Panc1 (cell line): ENCODE data around the gene ZFYVE26. TPM values are rescaled to one million over a fixed set of nuclear protein-coding genes. Genes with fewer than 3 reads are reported as not detected.
"Not testable (repeated sequence)": the region's sequence is repeated elsewhere in the genome, so short reads cannot be mapped to it uniquely, and the experiment has no call there.

Source experiments
- ATAC-seq: fragments of 200-7000 bp; cut with Tn5 transposase; 2 replicates; pipeline ENCODE4 v1.9.1; 2020; ENCODE audit warnings: mild to moderate bottlenecking, moderate library complexity
- BruUV-seq: library from RNA; stranded (reverse); fragments of 400-500 nt; replicated peaks from 2 replicates; lab custom pipeline; 2021; lab: Mats Ljungman, UMichigan
- CTCF ChIA-PET: fragments of 300-600 bp; sonication (Branson Sonifier 250); formaldehyde crosslinking; loops from one replicate; lab custom pipeline; 2022; ENCODE audit warnings: antibody characterized with exemption; lab: Charles Lee
- POLR2A ChIA-PET: fragments of 300-600 bp; sonication (Branson Sonifier 250); formaldehyde crosslinking; loops from one replicate; lab custom pipeline; 2022; ENCODE audit warnings: antibody characterized with exemption; lab: Charles Lee
- DNase-seq: peaks from one replicate; pipeline ENCODE4 v3.0.0-alpha.2; 2010; ENCODE audit warnings: low read depth, low spot score
- H3K27ac ChIP-seq: 2 replicates; pipeline ENCODE4 v1.5.1; 2011; ENCODE audit warnings: mild to moderate bottlenecking, low read length, inconsistent platforms
- H3K27me3 ChIP-seq: fragments of 200-500 bp; sonication (Bioruptor generic); 2 replicates; pipeline ENCODE4 v1.6.0; 2014; ENCODE audit warnings: low read length, inconsistent platforms; ENCODE audit not compliant: control insufficient read depth, insufficient read depth
- H3K36me3 ChIP-seq: fragments of 200-500 bp; sonication (Bioruptor generic); 2 replicates; pipeline ENCODE4 v1.5.1; 2014; ENCODE audit warnings: inconsistent platforms, mild to moderate bottlenecking, low read length, moderate library complexity; ENCODE audit not compliant: control insufficient read depth, insufficient read depth
- H3K4me1 ChIP-seq: 2 replicates; pipeline ENCODE4 v1.5.1; 2011; ENCODE audit warnings: inconsistent platforms, mild to moderate bottlenecking, low read length, moderate library complexity; ENCODE audit not compliant: control insufficient read depth, insufficient read depth
- H3K4me3 ChIP-seq, 2 experiments: 2 replicates each; pipeline ENCODE4 v1.5.1; 2011 to 2012; ENCODE audit warnings: low read depth in 2 of 2, low read length in 2 of 2, mild to moderate bottlenecking in 2 of 2, inconsistent platforms in 1 of 2, moderate library complexity in 1 of 2
- H3K9me3 ChIP-seq: fragments of 200-500 bp; sonication (Bioruptor generic); 2 replicates; pipeline ENCODE4 v1.5.1; 2014; ENCODE audit warnings: low read depth, mild to moderate bottlenecking, inconsistent platforms, low read length, moderate library complexity; ENCODE audit not compliant: control insufficient read depth, insufficient read depth
- CTCF ChIP-seq: fragments of 450-650 bp; IDR thresholded peaks from 2 replicates; pipeline ENCODE4 v1.5.1; 2017; ENCODE audit warnings: mild to moderate bottlenecking
- POLR2AphosphoS5 ChIP-seq: IDR thresholded peaks from 2 replicates; pipeline ENCODE4 v1.6.1; 2012; ENCODE audit warnings: mild to moderate bottlenecking, low read depth, low read length, moderate library complexity
- REST ChIP-seq, 2 experiments: IDR thresholded peaks; 2 replicates each; pipeline ENCODE4 v1.6.1; 2011 to 2012; ENCODE audit warnings: low read depth in 2 of 2, control low read depth in 1 of 2, low read length in 1 of 2, mild to moderate bottlenecking in 1 of 2, moderate library complexity in 1 of 2; ENCODE audit not compliant: insufficient read depth in 1 of 2
- SIN3A ChIP-seq: IDR thresholded peaks from 2 replicates; pipeline ENCODE4 v1.6.1; 2012; ENCODE audit warnings: low read depth, mild to moderate bottlenecking, low read length, moderate library complexity, borderline replicate concordance; ENCODE audit not compliant: insufficient read depth
- TCF7L2 ChIP-seq: IDR thresholded peaks from 2 replicates; pipeline ENCODE4 v1.6.1; 2011; ENCODE audit warnings: mild to moderate bottlenecking, low read depth, low read length, inconsistent platforms
- in situ Hi-C: cut with HindIII; loops from 2 replicates; pipeline ENCODE4 v1.10.0; 2016; ENCODE audit warnings: low sequenced_read_pairs, low pct_unique_long_range_greater_than_20kb
- intact Hi-C: fragments of 100-400 bp; cut with micrococcal nuclease; formaldehyde crosslinking; loops from one replicate; pipeline ENCODE4 v1.10.0; 2022; ENCODE audit not compliant: unreplicated experiment
- total RNA-seq: library from RNA; stranded (reverse); gene quantifications from one replicate; pipeline ENCODE4 v1.2.1, GENCODE V29; 2021; ENCODE audit not compliant: unreplicated experiment

ZFYVE26 gene
- total RNA-seq, 1 experiment from 2014 or later: 17.3 TPM

GRCh38 chr14:67721875-67722274 lies 94.5 kb downstream of the ZFYVE26 start:
- no peak for DNase-seq
- H3K27me3 ChIP-seq: no peaks in the 10 kb centered on the region; the same call in none of the 2 replicates
- no peaks in the 10 kb centered on the region for H3K36me3 ChIP-seq
- H3K4me1 ChIP-seq: no peaks in the 10 kb centered on the region
- ChIA-PET CTCF (interaction anchor here (1.3 kb wide), 1 partner anchor 17 kb away, joined by 3 read pairs; no protein-coding TSS in a partner anchor), POLR2A (no interaction called here)
- ATAC-seq: no peak
- no peaks in the 10 kb centered on the region for H3K9me3 ChIP-seq
- no peak overlapping the region for H3K4me3 ChIP-seq
- intact Hi-C loops (no loop called here), in situ Hi-C loops (no loop called here)
- no peak overlapping the region for H3K27ac ChIP-seq
- BruUV-seq: no TSS peak
- no peak for TF ChIP-seq CTCF
- TF ChIP-seq TCF7L2: no peak
- no peak for TF ChIP-seq REST (IDR thresholded peaks at IDR 0.05; ENCODE audit: insufficient read depth in 1 of 2, low read depth in 2 of 2, low read length in 1 of 2)
- TF ChIP-seq SIN3A: no peak
- no peak for TF ChIP-seq POLR2AphosphoS5

- H3K27me3 ChIP-seq: no peaks in the 10 kb centered on the region; the same call in none of the 2 replicates
- no peak overlapping the region for H3K27ac ChIP-seq
- in situ Hi-C loops: no loop called here
- DNase-seq: no peak
- ChIA-PET POLR2A (interaction anchor here (0.5 kb wide), 1 partner anchor 121 kb away, joined by 4 read pairs; no protein-coding TSS in a partner anchor), CTCF (no interaction called here)
- no peaks in the 10 kb centered on the region for H3K9me3 ChIP-seq
- TF ChIP-seq POLR2AphosphoS5: no peak
- no peak for TF ChIP-seq SIN3A
- no peak for TF ChIP-seq REST (IDR thresholded peaks at IDR 0.05; ENCODE audit: insufficient read depth in 1 of 2, low read depth in 2 of 2, low read length in 1 of 2)
- no peak for TF ChIP-seq CTCF
- no peak for TF ChIP-seq TCF7L2
- intact Hi-C loops: no loop called here
- BruUV-seq: no TSS peak
- no peaks in the 10 kb centered on the region for H3K36me3 ChIP-seq
- H3K4me3 ChIP-seq: no peak overlapping the region
- no peaks in the 10 kb centered on the region for H3K4me1 ChIP-seq
- no peak for ATAC-seq
These were observed 96.5 kb downstream of the ZFYVE26 start for GRCh38 chr14:67719866-67720265.

GRCh38 chr14:67719385-67719784 lies 97.0 kb downstream of the ZFYVE26 start:
- DNase-seq, H3K27ac ChIP-seq, H3K4me3 ChIP-seq, H3K4me1 ChIP-seq, CTCF ChIA-PET, H3K36me3 ChIP-seq, in situ Hi-C loops, BruUV-seq, H3K27me3 ChIP-seq, H3K9me3 ChIP-seq, intact Hi-C loops, ATAC-seq: not testable (repeated sequence)
- POLR2A ChIA-PET: interaction anchor here (0.5 kb wide), 1 partner anchor 121 kb away, joined by 4 read pairs; no protein-coding TSS in a partner anchor
